KOPT-K1 (cell line): Measurements from ENCODE around the gene HBA2.
"Not testable (repeated sequence)": the region's sequence is repeated elsewhere in the genome, so short reads cannot be mapped to it uniquely, and the experiment has no call there.

ENCODE experiments used
- H3K27ac ChIP-seq: fragments of 200-600 bp; sonication (generic); 2 replicates; pipeline ENCODE4 v1.5.1; 2016; ENCODE audit warnings: antibody characterized with exemption, mild to moderate bottlenecking, low read depth, low read length; ENCODE audit not compliant: poor library complexity, severe bottlenecking
- H3K36me3 ChIP-seq: fragments of 200-600 bp; sonication (generic); 2 replicates; pipeline ENCODE4 v1.5.1; 2017; ENCODE audit warnings: antibody characterized with exemption, mild to moderate bottlenecking, low read length, moderate library complexity; ENCODE audit not compliant: insufficient read depth
- H3K9me3 ChIP-seq: fragments of 200-600 bp; sonication (generic); 2 replicates; pipeline ENCODE4 v1.5.1; 2017; ENCODE audit warnings: antibody characterized with exemption, low read length, mild to moderate bottlenecking; ENCODE audit not compliant: insufficient read depth, poor library complexity, severe bottlenecking

The HBA2 gene

GRCh38 chr16:164827-165538 lies 7.7 kb upstream of the HBA2 start:
- Histone ChIP-seq H3K9me3 (no peaks in the 10 kb centered on the region), H3K27ac (no peak overlapping the region), H3K36me3 (no peaks in the 10 kb centered on the region)

- Histone ChIP-seq H3K9me3 (no peaks in the 10 kb centered on the region), H3K36me3 (no peaks in the 10 kb centered on the region), H3K27ac (no peak within 1 kb of the TSS)
Observed at GRCh38 chr16:165539-166374, 6.9 kb upstream of the HBA2 start, which contains the start of gene HBM. TSS of gene HBM (plus strand) at chr16:165978. CDS start at chr16:165998, 20 bp downstream.

- H3K9me3 ChIP-seq = no peaks in the 10 kb centered on the region
- H3K27ac ChIP-seq = no peak overlapping the region
- no peaks in the 10 kb centered on the region for H3K36me3 ChIP-seq
Observed at GRCh38 chr16:166375-167121, 6.1 kb upstream of the HBA2 start.

GRCh38 chr16:167122-167690 lies 5.5 kb upstream of the HBA2 start:
- no peaks in the 10 kb centered on the region for H3K9me3 ChIP-seq
- no peak overlapping the region for H3K27ac ChIP-seq
- H3K36me3 ChIP-seq = no peaks in the 10 kb centered on the region

GRCh38 chr16:168424-168823 lies 4.3 kb upstream of the HBA2 start:
- Histone ChIP-seq H3K27ac (no peak overlapping the region), H3K36me3 (no peaks in the 10 kb centered on the region), H3K9me3 (no peaks in the 10 kb centered on the region)

GRCh38 chr16:169014-169413 lies 3.7 kb upstream of the HBA2 start:
- H3K27ac ChIP-seq = no peak overlapping the region
- H3K36me3 ChIP-seq = no peaks in the 10 kb centered on the region
- no peaks in the 10 kb centered on the region for H3K9me3 ChIP-seq

- not testable (repeated sequence) for H3K36me3 ChIP-seq, H3K27ac ChIP-seq, H3K9me3 ChIP-seq
Observed at GRCh38 chr16:170088-170507, 2.6 kb upstream of the HBA2 start.

- Histone ChIP-seq H3K9me3 (no peaks in the 10 kb centered on the region), H3K27ac (no peak overlapping the region), H3K36me3 (no peaks in the 10 kb centered on the region)
Observed at GRCh38 chr16:170788-171187, 1.9 kb upstream of the HBA2 start.

GRCh38 chr16:173211-173854 lies 657 bp downstream of the HBA2 start:
- H3K27ac ChIP-seq, H3K36me3 ChIP-seq, H3K9me3 ChIP-seq: not testable (repeated sequence)

- not testable (repeated sequence) for H3K27ac ChIP-seq, H3K36me3 ChIP-seq, H3K9me3 ChIP-seq
Observed at GRCh38 chr16:173928-174769, 1.5 kb downstream of the HBA2 start.

GRCh38 chr16:175011-175949 lies 2.6 kb downstream of the HBA2 start:
- Histone ChIP-seq H3K27ac (no peak overlapping the region), H3K36me3 (no peaks in the 10 kb centered on the region), H3K9me3 (no peaks in the 10 kb centered on the region)

- not testable (repeated sequence) for H3K27ac ChIP-seq, H3K9me3 ChIP-seq
Observed at GRCh38 chr16:176006-176405, 3.3 kb downstream of the HBA2 start.

More at GRCh38 chr16:176006-176405, 3.3 kb downstream of the HBA2 start:
- not testable (repeated sequence) for H3K36me3 ChIP-seq
